ENCODE data around the gene NLRC5. TPM values are rescaled to one million over a fixed set of nuclear protein-coding genes. Genes with fewer than 3 reads are reported as not detected.

Gene NLRC5
- total RNA-seq, 1 donor from 2014 or later: 47.5 TPM

DNA sequence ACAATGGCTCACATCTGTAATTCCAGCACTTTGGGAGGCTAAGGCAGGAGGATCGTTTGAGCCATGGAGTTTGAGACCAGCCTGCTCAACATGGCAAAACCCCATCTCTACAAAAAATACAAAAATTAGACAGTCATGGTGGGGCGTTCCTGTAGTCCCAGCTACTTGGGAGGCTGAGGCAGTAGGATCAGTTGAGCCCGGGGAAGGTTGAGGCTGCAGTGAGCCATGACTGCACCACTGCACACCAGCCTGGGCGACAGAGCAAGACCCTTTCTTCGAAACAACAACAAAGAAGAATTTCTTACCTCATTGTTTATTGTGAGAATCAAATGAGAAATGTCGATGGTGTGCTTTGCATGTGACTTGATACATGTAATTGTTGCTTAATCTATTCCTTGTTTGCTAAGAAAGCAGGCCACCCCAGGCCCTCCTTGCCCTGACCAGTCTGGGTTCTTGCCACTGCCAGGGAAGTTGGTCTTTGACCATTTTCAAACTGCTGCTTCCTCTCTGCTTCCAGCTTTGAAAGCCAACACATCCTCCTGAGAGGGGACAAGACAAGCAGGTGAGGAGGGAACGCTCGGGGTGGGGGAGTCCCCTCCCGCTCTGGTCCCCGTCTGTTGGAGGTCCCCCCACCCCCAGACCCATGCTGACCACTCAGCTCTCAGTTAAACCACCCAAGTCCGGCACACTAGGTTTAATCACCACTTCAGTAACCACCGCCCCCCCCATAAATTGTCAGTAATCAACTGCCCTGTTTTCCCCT is 55.8 kb downstream of the NLRC5 start:
- Histone ChIP-seq H3K4me1 (peaks cover 26% of the 10 kb centered on the region), H3K27ac (no peak overlapping the region), H3K4me3 (peak overlapping the region; percentile 5), H3K27me3 (ENCODE audit: low read depth) (no peaks in the 10 kb centered on the region), H3K9me3 (no peaks in the 10 kb centered on the region), H3K36me3 (peaks cover 63% of the 10 kb centered on the region)
- TF ChIP-seq, protein P1, sequence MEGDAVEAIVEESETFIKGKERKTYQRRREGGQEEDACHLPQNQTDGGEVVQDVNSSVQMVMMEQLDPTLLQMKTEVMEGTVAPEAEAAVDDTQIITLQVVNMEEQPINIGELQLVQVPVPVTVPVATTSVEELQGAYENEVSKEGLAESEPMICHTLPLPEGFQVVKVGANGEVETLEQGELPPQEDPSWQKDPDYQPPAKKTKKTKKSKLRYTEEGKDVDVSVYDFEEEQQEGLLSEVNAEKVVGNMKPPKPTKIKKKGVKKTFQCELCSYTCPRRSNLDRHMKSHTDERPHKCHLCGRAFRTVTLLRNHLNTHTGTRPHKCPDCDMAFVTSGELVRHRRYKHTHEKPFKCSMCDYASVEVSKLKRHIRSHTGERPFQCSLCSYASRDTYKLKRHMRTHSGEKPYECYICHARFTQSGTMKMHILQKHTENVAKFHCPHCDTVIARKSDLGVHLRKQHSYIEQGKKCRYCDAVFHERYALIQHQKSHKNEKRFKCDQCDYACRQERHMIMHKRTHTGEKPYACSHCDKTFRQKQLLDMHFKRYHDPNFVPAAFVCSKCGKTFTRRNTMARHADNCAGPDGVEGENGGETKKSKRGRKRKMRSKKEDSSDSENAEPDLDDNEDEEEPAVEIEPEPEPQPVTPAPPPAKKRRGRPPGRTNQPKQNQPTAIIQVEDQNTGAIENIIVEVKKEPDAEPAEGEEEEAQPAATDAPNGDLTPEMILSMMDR (IDR thresholded peaks at IDR 0.05): no peak
- intact Hi-C loops (cut with DNase I): no loop called here
- ATAC-seq (no peak), DNase-seq (no peak)

DNA sequence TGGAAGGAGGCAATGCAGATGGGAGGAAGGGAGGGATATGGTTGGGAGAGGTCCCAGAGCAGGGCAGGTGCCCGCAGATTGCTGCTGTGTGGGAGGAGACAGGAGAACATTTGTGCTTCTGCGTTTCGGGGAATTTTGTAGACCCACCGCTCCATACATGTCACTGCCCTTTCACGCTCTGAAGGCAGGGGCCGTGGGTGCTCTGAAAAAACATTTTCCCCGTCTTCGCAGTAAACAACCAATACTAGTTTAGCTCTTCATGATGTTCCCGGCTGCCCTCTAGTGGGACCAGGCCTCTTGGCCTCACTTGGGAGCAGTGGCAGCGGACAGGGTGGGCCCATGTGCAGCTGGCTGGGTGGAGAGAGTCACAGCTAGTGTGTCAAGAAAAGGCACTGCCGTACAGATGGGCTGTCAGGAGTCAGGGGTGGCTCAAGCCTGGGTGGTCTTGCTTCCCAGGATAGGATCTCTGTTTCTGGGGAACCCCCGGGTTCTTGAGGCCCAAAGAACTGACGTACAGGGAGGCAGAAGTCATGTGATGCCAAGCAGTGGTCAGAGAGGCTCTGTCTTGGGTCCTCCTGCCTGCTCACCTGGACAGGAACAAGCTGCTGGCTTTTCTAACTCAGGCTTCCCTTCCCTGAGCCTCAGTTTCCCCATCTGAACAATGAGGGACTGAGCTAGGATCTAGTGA is 56.5 kb downstream of the NLRC5 start:
- DNase-seq (peak; percentile 64), ATAC-seq (peak; percentile 55 to 68)
- peaks cover 61% of the 10 kb centered on the region for H3K36me3 ChIP-seq
- peaks cover 20% of the 10 kb centered on the region for H3K4me1 ChIP-seq
- H3K27ac ChIP-seq: no peak overlapping the region
- TF ChIP-seq, protein P1 (IDR thresholded peaks at IDR 0.05): peak; percentile 54
- intact Hi-C loops (cut with DNase I): no loop called here
- peak overlapping the region; percentile 5 for H3K4me3 ChIP-seq
- no peaks in the 10 kb centered on the region for H3K9me3 ChIP-seq
- H3K27me3 ChIP-seq (ENCODE audit: low read depth): no peaks in the 10 kb centered on the region

DNA sequence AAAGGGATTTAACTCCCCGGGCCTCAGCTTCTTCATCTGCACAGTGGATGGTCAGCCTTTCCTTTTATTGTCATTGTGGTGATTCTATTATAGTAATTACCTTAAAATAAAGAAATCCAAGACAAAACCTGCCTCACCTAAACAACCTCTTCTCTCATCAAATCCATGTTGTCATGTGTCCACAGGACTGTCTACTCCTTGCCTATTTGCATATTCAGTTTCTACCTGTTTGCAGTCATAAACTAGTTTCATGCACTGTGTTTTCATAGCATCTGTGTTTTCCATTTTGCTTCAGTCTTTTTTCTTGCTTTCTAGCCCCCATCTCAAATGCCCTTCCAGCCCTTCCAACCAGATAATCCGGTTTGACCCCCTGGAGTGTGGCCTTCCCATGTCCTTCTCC is 58.7 kb downstream of the NLRC5 start:
- Histone ChIP-seq H3K27me3 (ENCODE audit: low read depth) (no peaks in the 10 kb centered on the region), H3K36me3 (peaks cover 62% of the 10 kb centered on the region), H3K4me3 (no peak overlapping the region), H3K4me1 (peaks cover 9% of the 10 kb centered on the region), H3K9me3 (no peaks in the 10 kb centered on the region), H3K27ac (no peak overlapping the region)
- intact Hi-C loops (cut with DNase I): no loop called here
- no peak for ATAC-seq
- no peak for DNase-seq
- TF ChIP-seq, protein P1 (IDR thresholded peaks at IDR 0.05): no peak

DNA sequence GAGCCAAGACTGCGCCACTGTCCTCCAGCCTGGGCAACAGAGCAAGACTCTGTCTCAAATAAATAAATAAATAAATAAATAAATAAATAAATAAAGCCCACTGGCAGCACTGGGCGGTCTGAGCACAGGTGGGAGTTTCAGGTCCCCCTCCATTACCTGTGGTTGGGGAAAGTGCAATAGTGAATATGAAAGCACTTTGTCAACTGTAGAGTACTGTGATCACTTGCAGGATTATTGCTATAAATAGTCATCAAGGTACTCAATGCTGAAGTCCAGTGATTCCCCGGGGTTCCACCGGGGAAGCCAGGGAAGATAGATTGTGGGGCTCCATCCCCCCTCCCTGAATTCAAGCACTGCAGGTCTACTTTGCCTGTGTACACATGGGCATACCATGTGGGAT is 60.3 kb downstream of the NLRC5 start:
- intact Hi-C loops (cut with DNase I): no loop called here
- no peaks in the 10 kb centered on the region for H3K9me3 ChIP-seq
- H3K27ac ChIP-seq: no peak overlapping the region
- no peaks in the 10 kb centered on the region for H3K27me3 ChIP-seq (ENCODE audit: low read depth)
- H3K4me3 ChIP-seq: no peak overlapping the region
- DNase-seq: no peak
- ATAC-seq: no peak
- TF ChIP-seq, protein P1 (IDR thresholded peaks at IDR 0.05): no peak
- peaks cover 59% of the 10 kb centered on the region for H3K36me3 ChIP-seq
- H3K4me1 ChIP-seq: peaks cover 9% of the 10 kb centered on the region

DNA sequence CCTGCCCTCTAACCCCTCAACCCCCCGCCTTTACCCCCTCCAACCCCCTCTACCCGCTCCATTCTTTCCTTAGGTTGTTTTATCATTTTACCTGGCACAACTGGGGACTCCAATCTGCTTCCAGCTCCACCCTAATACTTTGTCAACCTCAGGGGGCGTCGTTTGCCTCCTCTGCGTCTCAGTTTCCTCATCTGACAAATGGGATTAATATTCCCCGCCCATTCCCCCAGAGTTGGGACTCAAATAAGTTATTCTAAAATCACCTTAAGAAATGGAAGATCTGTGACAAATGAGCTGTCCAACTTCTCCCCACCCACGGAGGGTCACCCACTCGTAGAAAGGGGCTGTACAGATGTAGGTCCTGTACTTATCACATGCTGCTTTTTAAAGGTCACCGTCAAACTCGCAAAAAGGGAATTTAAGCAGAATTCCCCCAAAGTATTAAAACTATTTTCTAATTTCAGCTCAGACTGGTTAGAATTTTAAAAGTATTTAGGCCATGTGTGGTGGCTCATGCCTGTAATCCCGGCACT is 62.4 kb downstream of the NLRC5 start:
- H3K27me3 ChIP-seq (ENCODE audit: low read depth): no peaks in the 10 kb centered on the region
- H3K4me1 ChIP-seq: no peaks in the 10 kb centered on the region
- no peak overlapping the region for H3K4me3 ChIP-seq
- TF ChIP-seq, protein P1 (IDR thresholded peaks at IDR 0.05): no peak
- H3K36me3 ChIP-seq: peaks cover 72% of the 10 kb centered on the region
- H3K9me3 ChIP-seq: no peaks in the 10 kb centered on the region
- ATAC-seq: no peak
- DNase-seq: no peak
- H3K27ac ChIP-seq: no peak overlapping the region
- intact Hi-C loops (cut with DNase I): no loop called here

Measured in lower lobe of right lung (tissue), 2 donors.